Endometrium (tissue), 2 donors: Measurements from ENCODE around the gene DYNLT2B.
"Not testable (repeated sequence)": the region's sequence is repeated elsewhere in the genome, so short reads cannot be mapped to it uniquely, and the experiment has no call there.

ENCODE experiments used
- FAIRE-seq: peaks from 2 replicates; lab custom pipeline; 2012; peaks lifted over from hg19 to GRCh38; lab: Jason Lieb, UNC
- donor health status: control.
- donor health status: control.

Gene DYNLT2B

GRCh38 chr3:196323691-196324090 lies 5.7 kb upstream of the DYNLT2B start:
- FAIRE-seq, result no peak

GRCh38 chr3:196323016-196323415 lies 5.0 kb upstream of the DYNLT2B start:
- FAIRE-seq, result no peak

GRCh38 chr3:196321162-196321561 lies 3.1 kb upstream of the DYNLT2B start:
- no peak for FAIRE-seq

GRCh38 chr3:196320137-196320536 lies 2.1 kb upstream of the DYNLT2B start:
- no peak for FAIRE-seq

- FAIRE-seq, result not testable (repeated sequence)
Measured at GRCh38 chr3:196316799-196317686, 997 bp downstream of the DYNLT2B start.

DNA sequence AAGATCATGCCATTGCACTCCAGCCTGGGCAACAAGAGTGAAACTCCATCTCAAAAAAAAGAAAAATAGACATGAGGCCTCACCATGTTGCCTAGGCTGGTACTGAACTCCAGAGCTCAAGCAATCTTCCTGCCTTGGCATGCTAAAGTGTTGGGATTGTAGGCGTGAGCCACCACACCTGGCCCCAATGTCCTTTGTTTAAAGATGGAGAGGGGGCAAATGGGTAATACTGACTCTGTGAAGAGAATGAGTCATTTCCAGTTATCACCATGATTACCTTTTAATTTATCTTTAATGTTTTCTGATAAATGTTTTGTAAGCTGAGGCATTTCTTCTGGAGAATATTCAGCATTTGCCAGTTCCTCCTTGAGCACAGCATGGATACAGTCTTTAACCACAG lies 2.2 kb downstream of the DYNLT2B start:
- FAIRE-seq, result no peak

- FAIRE-seq, result no peak
Measured at GRCh38 chr3:196314597-196314996, 3.4 kb downstream of the DYNLT2B start.

- not testable (repeated sequence) for FAIRE-seq
Measured at GRCh38 chr3:196314086-196314485, 4.0 kb downstream of the DYNLT2B start.

DNA sequence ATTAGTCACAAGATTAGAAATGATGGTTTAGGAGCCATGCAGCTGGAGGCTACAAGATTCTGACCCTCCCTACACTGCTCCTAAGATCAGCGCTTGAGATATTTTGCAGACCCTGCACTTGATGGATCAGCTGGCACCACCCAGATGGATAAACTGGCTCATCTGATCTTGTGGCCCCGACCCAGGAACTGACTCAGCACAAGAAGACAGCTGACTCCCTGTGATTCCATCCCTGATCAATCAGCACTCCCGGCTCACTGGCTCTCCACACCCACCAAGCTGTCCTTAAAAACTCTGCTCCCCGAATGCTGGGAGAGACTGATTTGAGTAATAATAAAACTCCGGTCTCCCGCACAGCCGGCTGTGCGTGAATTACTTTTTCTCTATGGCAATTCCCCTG lies 15.1 kb downstream of the DYNLT2B start:
- not testable (repeated sequence) for FAIRE-seq

DNA sequence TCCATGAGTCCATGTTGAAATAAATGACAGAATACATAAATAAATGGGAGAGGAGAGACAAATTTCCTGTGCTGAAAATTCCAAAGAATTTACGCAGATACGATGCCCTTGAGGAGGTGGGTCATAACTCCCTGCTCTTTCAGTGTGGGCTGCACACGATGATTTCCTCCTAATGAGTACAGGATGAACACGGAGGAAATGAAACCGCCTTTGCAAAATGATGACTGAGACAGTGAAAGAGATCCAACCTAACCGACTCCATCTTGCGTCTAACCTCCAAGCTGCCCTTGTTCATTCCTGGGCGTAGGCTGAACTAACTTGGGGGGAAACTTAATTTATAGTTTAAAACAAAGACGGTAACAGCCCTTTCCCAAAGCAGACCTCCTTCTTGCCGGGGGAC lies 15.5 kb downstream of the DYNLT2B start:
- not testable (repeated sequence) for FAIRE-seq

GRCh38 chr3:196298521-196298920 lies 19.5 kb downstream of the DYNLT2B start:
- no peak for FAIRE-seq

DNA sequence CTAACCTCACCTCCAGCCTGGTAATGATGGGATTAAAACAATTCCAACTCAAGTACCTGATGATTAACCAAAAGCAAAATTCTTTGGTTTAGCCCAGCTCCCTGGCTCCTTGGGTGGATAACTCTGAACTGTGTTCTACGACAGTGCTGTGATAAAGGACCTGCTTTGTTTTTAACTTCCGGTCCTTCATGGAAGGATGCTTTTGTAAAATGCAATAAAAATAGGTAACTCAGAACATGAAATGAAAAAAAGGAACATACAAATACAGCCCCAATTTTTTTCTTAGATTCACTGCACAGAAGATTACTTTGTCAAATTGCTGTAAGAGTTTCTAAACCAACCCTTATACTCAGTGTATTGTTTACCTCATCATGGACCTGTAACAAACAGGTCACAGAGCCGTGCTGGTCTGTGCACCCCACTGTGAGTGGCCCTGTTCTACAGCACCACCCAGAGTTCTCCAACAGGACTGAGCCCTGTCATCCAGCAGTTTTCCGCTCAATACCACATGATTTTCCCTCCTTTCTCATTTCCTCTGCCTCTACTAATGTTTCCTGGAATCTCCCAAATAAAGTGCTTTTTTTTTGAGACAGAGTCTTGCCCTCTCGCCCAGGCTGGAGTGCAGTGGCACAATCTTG lies 25.6 kb downstream of the DYNLT2B start:
- FAIRE-seq, result no peak

- FAIRE-seq, result no peak
Measured at GRCh38 chr3:196288141-196288460, 29.9 kb downstream of the DYNLT2B start.

GRCh38 chr3:196287440-196288140 lies 30.4 kb downstream of the DYNLT2B start, which contains the start of gene PCYT1A:
Gene PCYT1A (minus strand): TSS chr3:196287726. CDS start chr3:196270531, 17,195 bp downstream.
- no peak for FAIRE-seq

GRCh38 chr3:196287090-196287439 lies 31.0 kb downstream of the DYNLT2B start:
- no peak for FAIRE-seq

DNA sequence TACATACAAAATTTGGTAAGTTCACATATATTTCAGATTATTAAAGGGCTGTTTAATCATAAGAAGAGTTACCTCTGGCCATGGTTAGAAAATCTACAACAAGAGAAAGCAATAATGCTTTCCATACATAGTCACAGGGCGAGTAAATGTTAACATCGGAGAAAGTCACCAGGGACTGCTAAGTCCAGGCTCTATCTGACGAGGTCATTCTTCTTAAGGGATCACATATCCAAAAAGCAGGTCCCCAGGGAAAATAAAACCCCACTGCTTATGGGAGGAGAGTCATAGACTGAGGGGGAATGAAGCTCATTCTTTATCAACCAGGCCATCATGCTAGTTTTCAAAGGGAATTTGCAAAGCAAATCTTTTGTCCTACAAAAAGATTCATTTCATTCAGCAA lies 33.6 kb downstream of the DYNLT2B start:
- no peak for FAIRE-seq

DNA sequence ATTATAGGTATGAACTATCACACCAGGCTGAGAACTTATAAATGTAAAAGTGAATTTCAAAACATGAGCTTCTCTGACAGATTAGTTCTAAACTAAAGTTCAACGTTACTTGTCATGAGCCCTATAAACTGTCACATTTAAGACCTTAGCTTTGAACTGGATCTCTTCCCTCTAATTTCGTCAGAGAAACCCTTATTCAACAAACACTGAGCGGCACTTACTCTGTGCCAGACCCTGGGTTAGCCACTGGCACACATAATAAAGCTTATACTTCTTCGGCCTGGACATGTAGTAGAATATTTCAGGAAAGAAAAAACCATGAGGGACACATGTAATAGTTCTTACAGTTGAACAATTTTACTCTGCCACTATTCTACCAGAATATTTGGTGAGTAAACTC lies 36.1 kb downstream of the DYNLT2B start:
- no peak for FAIRE-seq

- no peak for FAIRE-seq
Measured at GRCh38 chr3:196280689-196281440, 37.2 kb downstream of the DYNLT2B start.

GRCh38 chr3:196275126-196275525 lies 42.9 kb downstream of the DYNLT2B start:
- FAIRE-seq, result no peak

- no peak for FAIRE-seq
Measured at GRCh38 chr3:196274585-196274984, 43.5 kb downstream of the DYNLT2B start.

DNA sequence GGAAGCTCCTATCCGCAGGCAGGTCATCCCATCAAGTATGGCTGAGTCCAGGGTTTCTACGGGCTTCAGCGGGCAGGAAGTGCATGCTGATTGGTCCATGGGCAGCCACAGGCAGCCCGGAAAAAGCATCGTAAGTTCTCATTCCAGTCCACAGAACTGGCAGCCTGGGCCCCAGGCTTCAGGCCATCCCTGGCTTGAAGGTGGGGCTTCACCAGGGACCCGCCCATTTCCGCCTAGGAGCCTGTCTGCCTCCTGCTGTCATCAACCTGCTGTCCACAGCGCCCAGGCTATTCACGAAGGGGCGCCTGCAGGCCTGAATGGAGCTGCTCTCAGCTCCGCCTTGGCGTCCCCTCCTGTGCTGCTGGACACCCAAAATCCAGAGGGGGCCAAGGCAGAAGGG lies 44.4 kb downstream of the DYNLT2B start:
- no peak for FAIRE-seq

DNA sequence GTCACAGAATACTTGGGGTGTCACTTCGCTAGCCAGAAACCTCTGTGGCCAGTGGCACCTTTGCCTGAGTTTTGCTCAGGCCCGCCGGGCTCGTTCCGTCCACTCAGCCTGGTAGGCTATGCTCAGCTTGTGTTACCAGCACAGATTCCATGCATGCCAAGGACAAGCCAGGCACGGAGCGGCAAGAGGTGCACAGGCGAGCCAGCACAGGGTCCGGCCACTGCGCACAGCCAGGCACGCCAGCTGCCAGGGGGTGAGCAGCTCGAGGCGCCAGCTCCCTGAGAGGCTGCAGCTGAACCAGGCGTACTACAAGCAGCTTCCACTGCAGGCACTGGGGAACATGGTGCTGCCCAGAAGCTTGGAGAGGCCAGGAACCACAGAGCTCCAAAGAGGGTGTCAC lies 45.2 kb downstream of the DYNLT2B start:
- no peak for FAIRE-seq
